T-helper 9 cell (primary cell): Measurements from ENCODE around the gene HMGN2.
A peak's percentile ranks its signal among the peaks of the same experiment; 100 is the strongest.

Experiments
- DNase-seq: peaks from one replicate; pipeline ENCODE4 v3.0.0-alpha.2; 2020
- total RNA-seq, 2 donors: gene quantifications; one replicate each; lab custom pipeline; 2026; lab: John Stamatoyannopoulos, UW

The HMGN2 gene
- 151 to 162 reads per million in 2 donors for total RNA-seq

DNA sequence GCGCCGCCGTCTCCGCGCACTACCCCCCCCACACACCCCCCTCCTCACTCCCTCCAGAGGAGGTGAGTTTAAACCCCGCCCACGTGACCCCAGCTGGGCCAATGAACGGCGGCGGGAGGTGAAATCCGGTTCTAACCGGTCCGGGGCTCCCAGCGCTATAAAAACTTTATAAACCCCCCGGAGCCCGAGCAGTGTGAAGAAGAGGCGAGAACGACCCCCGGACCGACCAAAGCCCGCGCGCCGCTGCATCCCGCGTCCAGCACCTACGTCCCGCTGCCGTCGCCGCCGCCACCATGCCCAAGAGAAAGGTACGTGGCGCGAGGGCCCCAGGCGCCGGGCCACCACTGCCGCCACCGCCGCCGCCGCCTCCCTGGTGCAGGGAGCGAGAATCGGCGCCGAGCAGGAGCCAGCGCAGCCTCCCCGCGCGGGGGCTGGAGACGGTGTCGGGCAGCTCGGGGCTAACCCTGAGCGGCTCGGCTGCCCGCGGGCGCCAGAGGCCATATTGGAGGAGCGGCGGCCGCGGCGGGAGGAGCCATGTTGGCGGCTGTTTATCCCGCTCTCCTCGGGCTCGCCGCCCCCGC, at the start of gene HMGN2:
TSS of gene HMGN2 (plus strand) at position 121 of the 581 bp plus-strand sequence. CDS start at position 294, 173 bp downstream.
- DNase-seq, result peak; percentile 81

DNA sequence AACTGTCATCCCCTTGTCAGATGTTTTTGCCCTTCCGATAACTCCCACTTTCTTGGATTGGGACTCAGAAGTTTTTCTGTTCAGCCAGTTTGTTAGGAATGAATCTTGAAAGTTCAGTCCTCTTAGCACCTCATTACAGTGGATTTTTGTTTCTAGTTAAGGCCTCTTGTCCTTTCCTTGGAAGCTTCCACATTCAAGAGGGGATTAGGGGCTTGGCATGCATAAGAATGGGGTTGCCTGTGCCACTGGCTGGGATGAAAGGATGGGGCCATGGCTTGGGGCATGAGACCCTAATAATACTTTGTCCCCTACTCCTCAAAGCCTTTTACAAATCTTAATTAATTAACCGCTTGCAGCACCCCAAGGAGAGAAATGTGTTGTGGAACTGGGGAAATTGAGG, 42.5 kb upstream of the HMGN2 start:
- no peak for DNase-seq

GRCh38 chr1:26431979-26432695, 40.1 kb upstream of the HMGN2 start, which contains the start of gene DHDDS:
Gene DHDDS (plus strand): TSS chr1:26432321. CDS start chr1:26432946, 625 bp downstream.
- peak; percentile 97 for DNase-seq

GRCh38 chr1:26432793-26433192, 39.4 kb upstream of the HMGN2 start:
- no peak for DNase-seq

GRCh38 chr1:26434161-26434752, 38.0 kb upstream of the HMGN2 start:
- no peak for DNase-seq

DNA sequence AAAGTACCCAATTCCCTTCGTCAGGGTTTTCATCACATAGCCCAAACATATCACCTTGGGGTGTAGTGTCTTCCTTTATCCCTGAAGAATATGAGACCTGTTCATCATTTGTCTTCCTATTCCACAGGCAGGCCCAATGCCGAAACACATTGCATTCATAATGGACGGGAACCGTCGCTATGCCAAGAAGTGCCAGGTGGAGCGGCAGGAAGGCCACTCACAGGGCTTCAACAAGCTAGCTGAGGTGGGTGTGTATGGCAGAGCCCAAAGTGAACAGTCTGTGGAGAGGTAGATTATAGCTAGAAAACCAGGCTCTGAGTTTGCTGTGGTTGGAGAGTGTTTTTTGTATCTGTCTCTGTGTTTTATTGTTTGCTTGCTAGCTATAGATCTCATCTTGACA, 34.2 kb upstream of the HMGN2 start:
- no peak for DNase-seq

GRCh38 chr1:26440259-26440658, 32.0 kb upstream of the HMGN2 start:
- DNase-seq, result no peak

GRCh38 chr1:26449868-26450267, 22.4 kb upstream of the HMGN2 start:
- DNase-seq, result no peak

- DNase-seq, result no peak
Measured at GRCh38 chr1:26450908-26451307, 21.3 kb upstream of the HMGN2 start.

DNA sequence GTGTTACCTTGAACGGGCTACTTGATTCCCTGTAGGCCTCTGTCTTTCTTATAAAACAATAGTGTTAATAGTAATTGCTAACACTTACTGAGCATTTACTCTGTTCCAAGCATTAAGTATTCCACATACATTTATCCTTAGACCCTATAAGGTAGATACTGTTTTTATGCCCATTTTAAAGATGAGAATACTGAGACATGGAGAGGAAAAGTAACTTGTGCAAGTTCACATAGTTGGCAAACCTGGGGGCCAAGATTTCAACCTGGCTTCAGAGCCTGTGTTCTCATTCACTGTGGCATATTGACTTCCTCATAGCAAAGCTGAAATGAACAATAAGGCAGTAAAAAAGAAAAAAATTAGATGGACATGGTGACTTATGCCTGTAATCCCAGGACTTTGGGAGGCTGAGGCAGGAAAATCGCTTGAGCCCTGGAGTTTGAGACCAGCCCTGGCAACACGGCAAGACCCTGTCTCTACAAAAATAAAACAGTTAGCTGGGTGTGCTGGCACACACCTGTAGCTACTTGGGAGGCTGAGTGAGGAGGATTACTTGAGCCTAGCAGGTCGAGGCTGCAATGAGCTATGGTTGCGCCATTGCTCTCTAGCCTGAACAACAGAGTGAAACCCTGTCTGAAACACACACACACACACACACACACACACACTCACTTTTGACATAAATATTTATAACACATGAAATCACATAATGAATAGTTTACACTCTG, 19.6 kb upstream of the HMGN2 start:
- DNase-seq, result no peak

GRCh38 chr1:26459148-26459547, 13.1 kb upstream of the HMGN2 start:
- no peak for DNase-seq

- DNase-seq, result no peak
Measured at GRCh38 chr1:26459573-26460031, 12.6 kb upstream of the HMGN2 start.

- DNase-seq, result no peak
Measured at GRCh38 chr1:26468911-26469310, 3.3 kb upstream of the HMGN2 start.

DNA sequence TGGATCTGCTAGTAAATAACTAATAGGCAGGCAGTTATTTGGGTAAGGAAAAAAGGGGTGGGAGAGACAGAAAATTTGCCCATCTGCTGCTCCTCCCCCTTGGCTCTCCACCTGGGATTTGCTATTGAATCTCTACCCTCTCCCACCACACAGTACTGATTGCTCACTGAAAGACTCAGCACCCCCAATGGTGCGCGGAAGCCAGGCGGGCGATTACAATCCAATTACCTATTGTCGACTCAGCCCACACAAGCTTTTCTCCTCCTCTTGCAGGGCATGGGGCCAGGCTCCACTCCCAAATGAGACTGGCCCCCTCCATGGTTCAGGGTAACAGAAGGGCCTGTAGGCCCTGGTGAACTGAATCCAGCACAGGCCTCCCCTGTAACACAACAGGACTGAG, 2.7 kb upstream of the HMGN2 start:
- no peak for DNase-seq

DNA sequence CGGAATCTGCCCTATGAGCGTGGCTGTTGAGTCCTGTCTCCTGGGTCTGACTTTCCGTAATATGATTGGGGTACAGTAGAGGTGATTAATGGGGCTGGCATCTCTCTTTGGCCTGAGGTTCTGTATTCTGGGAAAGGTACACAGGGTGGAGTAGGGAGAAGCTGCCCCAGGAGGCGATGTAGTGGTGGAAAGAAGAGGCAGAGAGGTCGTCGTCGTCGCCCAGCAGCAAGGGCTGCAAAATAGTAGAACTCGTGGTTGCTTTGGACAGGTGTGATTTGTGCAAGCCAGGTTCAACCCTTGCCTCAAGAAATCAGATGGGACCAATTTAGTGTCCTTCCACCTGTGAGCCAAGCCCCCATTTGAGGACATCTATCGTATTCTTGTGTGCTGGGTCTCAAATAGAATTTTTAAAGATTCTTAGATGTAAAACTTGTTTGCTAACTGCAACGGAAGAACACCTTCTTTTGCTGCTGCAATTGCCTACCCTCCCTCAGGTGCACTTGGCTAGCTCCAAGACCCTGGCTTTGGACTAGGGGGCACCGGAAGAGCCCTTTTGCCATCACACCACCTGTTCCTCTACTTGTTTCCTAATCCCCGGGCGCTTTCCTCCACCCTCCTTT, 1.3 kb upstream of the HMGN2 start:
- no peak for DNase-seq

DNA sequence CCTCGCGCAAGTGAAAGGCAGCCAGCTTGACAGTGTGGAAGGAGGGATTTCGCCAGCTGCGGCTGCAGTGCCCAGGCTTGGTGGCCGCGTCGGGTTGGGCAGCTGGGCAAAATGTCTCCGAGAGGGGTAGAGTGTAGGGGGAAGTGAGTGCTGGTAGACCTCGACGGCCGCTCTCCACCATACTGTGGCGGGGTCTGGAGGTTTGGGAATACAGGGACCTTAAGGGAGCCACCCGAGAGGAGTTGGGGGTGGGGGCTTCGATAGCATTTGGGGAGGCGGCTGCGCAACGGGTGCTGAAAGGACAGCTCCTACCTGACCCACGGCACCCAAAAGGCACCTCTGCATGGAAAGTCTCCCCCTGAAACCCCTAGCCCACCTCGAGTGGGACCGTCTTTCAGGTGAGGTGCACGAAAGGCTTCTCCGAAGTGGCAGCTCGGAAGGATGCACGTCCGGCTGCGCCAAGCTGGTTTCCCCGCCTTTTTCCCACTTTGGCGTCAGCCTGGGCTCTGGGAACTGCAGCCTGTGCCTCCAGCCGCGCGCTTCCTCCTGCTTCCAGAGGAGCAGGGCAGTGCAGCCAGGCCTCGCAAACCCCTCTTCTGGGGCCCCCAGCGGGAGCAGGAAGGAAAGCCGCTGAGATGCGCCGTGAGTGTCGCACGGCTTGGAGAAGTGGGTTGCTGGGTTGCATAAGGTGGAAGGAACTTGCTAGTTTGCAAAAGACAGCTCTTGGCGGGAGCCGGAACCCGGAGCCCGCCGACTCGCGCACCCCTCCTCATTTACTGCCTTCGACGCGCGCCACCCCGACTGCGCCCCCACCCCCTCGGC, 531 bp upstream of the HMGN2 start:
- peak; percentile 21 for DNase-seq

GRCh38 chr1:26472901-26473845, 933 bp downstream of the HMGN2 start:
- DNase-seq, result peak; percentile 96

DNA sequence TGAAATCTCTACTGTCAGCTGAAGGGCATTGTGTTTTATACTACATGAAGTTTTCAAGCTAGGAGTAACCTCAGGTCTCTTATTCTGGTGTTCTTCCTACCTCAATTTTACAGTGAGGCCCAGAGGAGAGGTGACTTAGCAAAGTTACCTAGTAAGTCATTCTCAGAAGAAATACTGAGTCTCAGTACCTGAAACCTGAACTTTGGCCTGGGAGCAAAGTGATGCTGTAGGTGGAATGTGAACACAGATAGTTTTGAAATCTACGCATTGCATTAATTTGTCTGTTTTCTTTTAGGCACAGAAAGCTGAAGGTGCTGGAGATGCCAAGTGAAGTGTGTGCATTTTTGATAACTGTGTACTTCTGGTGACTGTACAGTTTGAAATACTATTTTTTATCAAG, 2.6 kb downstream of the HMGN2 start:
- DNase-seq, result no peak

- DNase-seq, result no peak
Measured at GRCh38 chr1:26475989-26476388, 3.7 kb downstream of the HMGN2 start.

- no peak for DNase-seq
Measured at GRCh38 chr1:26476958-26477357, 4.7 kb downstream of the HMGN2 start.
